MCF 10A (cell line): ENCODE data around the gene CDH18. TPM values are rescaled to one million over a fixed set of nuclear protein-coding genes. Genes with fewer than 3 reads are reported as not detected.

ENCODE experiments used
- BruUV-seq: library from RNA; stranded (reverse); fragments of 400-500 nt; replicated peaks from 2 replicates; lab custom pipeline; 2021; lab: Mats Ljungman, UMichigan
- CTCF ChIA-PET: fragments of 300-600 bp; sonication (Branson Sonifier 250); formaldehyde crosslinking; extraction: SDS; loops from one replicate; lab custom pipeline; 2021; ENCODE audit warnings: antibody characterized with exemption, inconsistent platforms; lab: Yijun Ruan, JAX
- POLR2A ChIA-PET: fragments of 300-600, 350-650 bp; sonication (Branson Sonifier 250); formaldehyde crosslinking; extraction: SDS; loops from one replicate; lab custom pipeline; 2020; ENCODE audit warnings: antibody characterized with exemption, inconsistent platforms; lab: Yijun Ruan, JAX
- DNase-seq: peaks from one replicate; pipeline ENCODE4 v3.0.0-alpha.2; 2018; ENCODE audit not compliant: unreplicated experiment
- H3K27ac Mint-ChIP-seq: one replicate; pipeline ENCODE4 v1.8.0; 2022; ENCODE audit warnings: mild to moderate bottlenecking, low read depth, mixed read lengths; ENCODE audit not compliant: unreplicated experiment
- H3K27me3 Mint-ChIP-seq: one replicate; pipeline ENCODE4 v1.8.0; 2022; ENCODE audit warnings: mixed read lengths; ENCODE audit not compliant: insufficient read depth, unreplicated experiment
- H3K36me3 Mint-ChIP-seq: one replicate; pipeline ENCODE4 v1.8.0; 2022; ENCODE audit warnings: mild to moderate bottlenecking, moderate library complexity, mixed read lengths; ENCODE audit not compliant: insufficient read depth, unreplicated experiment
- H3K4me1 Mint-ChIP-seq: one replicate; pipeline ENCODE4 v1.8.0; 2022; ENCODE audit warnings: mixed read lengths; ENCODE audit not compliant: insufficient read depth, unreplicated experiment
- H3K4me3 Mint-ChIP-seq: one replicate; pipeline ENCODE4 v1.8.0; 2022; ENCODE audit warnings: mild to moderate bottlenecking, moderate library complexity, mixed read lengths; ENCODE audit not compliant: unreplicated experiment
- H3K9me3 Mint-ChIP-seq: one replicate; pipeline ENCODE4 v1.8.0; 2022; ENCODE audit warnings: mixed read lengths; ENCODE audit not compliant: unreplicated experiment
- CTCF ChIP-seq: fragments of 200-600 bp; IDR thresholded peaks from one replicate; pipeline ENCODE4 v1.8.0; 2022; ENCODE audit warnings: antibody characterized with exemption, mild to moderate bottlenecking; ENCODE audit not compliant: unreplicated experiment
- intact Hi-C: fragments of 100-400 bp; cut with micrococcal nuclease; formaldehyde crosslinking; loops from 2 replicates; pipeline ENCODE4 v1.14.1; 2022
- total RNA-seq: library from RNA; stranded (reverse); gene quantifications from 2 replicates; pipeline ENCODE4 v1.2.3, GENCODE V29; 2022

CDH18 gene
- total RNA-seq, 1 experiment from 2014 or later, result not detected

- H3K4me1 Mint-ChIP-seq, result peaks cover 14% of the 10 kb centered on the region
- no peak overlapping the region for H3K4me3 Mint-ChIP-seq
- H3K36me3 Mint-ChIP-seq, result no peaks in the 10 kb centered on the region
- H3K9me3 Mint-ChIP-seq, result no peaks in the 10 kb centered on the region
- no peaks in the 10 kb centered on the region for H3K27me3 Mint-ChIP-seq
- ChIA-PET CTCF (no interaction called here), POLR2A (no interaction called here)
- intact Hi-C loops, result no loop called here
- no peak overlapping the region for H3K27ac Mint-ChIP-seq
- DNase-seq, result no peak
- BruUV-seq, result no TSS peak
- no peak for TF ChIP-seq CTCF
Measured at GRCh38 chr5:19862711-19863110, 125.3 kb downstream of the CDH18 start.

GRCh38 chr5:19859020-19859419 lies 129.0 kb downstream of the CDH18 start:
- Mint-ChIP-seq H3K4me1 (peaks cover 11% of the 10 kb centered on the region), H3K9me3 (no peaks in the 10 kb centered on the region), H3K27me3 (no peaks in the 10 kb centered on the region), H3K4me3 (no peak overlapping the region), H3K27ac (no peak overlapping the region), H3K36me3 (no peaks in the 10 kb centered on the region)
- no peak for TF ChIP-seq CTCF
- ChIA-PET POLR2A (no interaction called here), CTCF (no interaction called here)
- BruUV-seq, result no TSS peak
- intact Hi-C loops, result no loop called here
- no peak for DNase-seq

GRCh38 chr5:19855931-19856330 lies 132.1 kb downstream of the CDH18 start:
- H3K36me3 Mint-ChIP-seq, result no peaks in the 10 kb centered on the region
- H3K27me3 Mint-ChIP-seq, result no peaks in the 10 kb centered on the region
- intact Hi-C loops, result no loop called here
- H3K27ac Mint-ChIP-seq, result no peak overlapping the region
- H3K4me1 Mint-ChIP-seq, result peaks cover 20% of the 10 kb centered on the region
- no peak overlapping the region for H3K4me3 Mint-ChIP-seq
- no peak for DNase-seq
- no peak for TF ChIP-seq CTCF
- ChIA-PET POLR2A (no interaction called here), CTCF (no interaction called here)
- BruUV-seq, result no TSS peak
- H3K9me3 Mint-ChIP-seq, result no peaks in the 10 kb centered on the region

- H3K9me3 Mint-ChIP-seq, result no peaks in the 10 kb centered on the region
- BruUV-seq, result no TSS peak
- DNase-seq, result no peak
- CTCF ChIA-PET, result interaction anchor here (0.6 kb wide), 1 partner anchor 820 kb away, joined by 3 read pairs; no protein-coding TSS in a partner anchor
- POLR2A ChIA-PET, result no interaction called here
- H3K27me3 Mint-ChIP-seq, result no peaks in the 10 kb centered on the region
- no peak for TF ChIP-seq CTCF
- H3K27ac Mint-ChIP-seq, result no peak overlapping the region
- H3K36me3 Mint-ChIP-seq, result no peaks in the 10 kb centered on the region
- H3K4me1 Mint-ChIP-seq, result peaks cover 20% of the 10 kb centered on the region
- intact Hi-C loops, result no loop called here
- H3K4me3 Mint-ChIP-seq, result no peak overlapping the region
Measured at GRCh38 chr5:19855453-19855852, 132.5 kb downstream of the CDH18 start.
